Activated naive CD4-positive, alpha-beta T cell treated with anti-CD3 and anti-CD28 coated beads for 36 hours (primary cell): ENCODE measurements around the gene ADAMTSL5. TPM values are rescaled to one million over a fixed set of nuclear protein-coding genes. Genes with fewer than 3 reads are reported as not detected.

Experiments used
- CTCF ChIA-PET: fragments of 350-600 bp; sonication (Branson Sonifier 250); formaldehyde crosslinking; loops from one replicate; lab custom pipeline; 2021; ENCODE audit warnings: antibody characterized with exemption; lab: Charles Lee
- DNase-seq: peaks from one replicate; pipeline ENCODE4 v3.0.0-alpha.2; 2020
- H3K27ac Mint-ChIP-seq: one replicate; pipeline ENCODE4 v1.8.0; 2021; ENCODE audit warnings: mild to moderate bottlenecking, mixed read lengths
- H3K27me3 Mint-ChIP-seq: one replicate; pipeline ENCODE4 v1.8.0; 2021; ENCODE audit warnings: low read depth, mixed read lengths
- H3K36me3 Mint-ChIP-seq: one replicate; pipeline ENCODE4 v1.8.0; 2021; ENCODE audit warnings: low read depth, mixed read lengths
- H3K4me1 Mint-ChIP-seq: one replicate; pipeline ENCODE4 v1.8.0; 2021; ENCODE audit warnings: low read depth, mixed read lengths
- H3K4me3 Mint-ChIP-seq: one replicate; pipeline ENCODE4 v1.8.0; 2021; ENCODE audit warnings: mild to moderate bottlenecking, moderate library complexity, mixed read lengths
- H3K9me3 Mint-ChIP-seq: one replicate; pipeline ENCODE4 v1.8.0; 2021; ENCODE audit warnings: mixed read lengths
- intact Hi-C: fragments of 100-400 bp; cut with micrococcal nuclease; formaldehyde crosslinking; loops from one replicate; pipeline ENCODE4 v1.15.1; 2023
- total RNA-seq, 2 experiments: library from RNA; stranded (reverse); gene quantifications; one replicate each; pipeline ENCODE4 v1.2.3, GENCODE V29; 2021

ADAMTSL5 gene
- total RNA-seq, 2 experiments from 2014 or later, result 0.95 to 1.6 TPM

GRCh38 chr19:1457031-1457739 is 55.6 kb downstream of the ADAMTSL5 start:
- CTCF ChIA-PET, result interaction anchor here (0.6 to 1.1 kb wide), 2 partner anchors 9 to 1471 kb away, joined by 3 to 5 read pairs; no protein-coding TSS in a partner anchor
- H3K4me1 Mint-ChIP-seq, result peaks cover 17% of the 10 kb centered on the region
- H3K27ac Mint-ChIP-seq, result no peak overlapping the region
- intact Hi-C loops, result no loop called here
- peaks cover 2% of the 10 kb centered on the region for H3K36me3 Mint-ChIP-seq
- H3K4me3 Mint-ChIP-seq, result no peak overlapping the region
- no peak for DNase-seq
- H3K27me3 Mint-ChIP-seq, result peaks cover 31% of the 10 kb centered on the region
- H3K9me3 Mint-ChIP-seq, result no peaks in the 10 kb centered on the region

DNA sequence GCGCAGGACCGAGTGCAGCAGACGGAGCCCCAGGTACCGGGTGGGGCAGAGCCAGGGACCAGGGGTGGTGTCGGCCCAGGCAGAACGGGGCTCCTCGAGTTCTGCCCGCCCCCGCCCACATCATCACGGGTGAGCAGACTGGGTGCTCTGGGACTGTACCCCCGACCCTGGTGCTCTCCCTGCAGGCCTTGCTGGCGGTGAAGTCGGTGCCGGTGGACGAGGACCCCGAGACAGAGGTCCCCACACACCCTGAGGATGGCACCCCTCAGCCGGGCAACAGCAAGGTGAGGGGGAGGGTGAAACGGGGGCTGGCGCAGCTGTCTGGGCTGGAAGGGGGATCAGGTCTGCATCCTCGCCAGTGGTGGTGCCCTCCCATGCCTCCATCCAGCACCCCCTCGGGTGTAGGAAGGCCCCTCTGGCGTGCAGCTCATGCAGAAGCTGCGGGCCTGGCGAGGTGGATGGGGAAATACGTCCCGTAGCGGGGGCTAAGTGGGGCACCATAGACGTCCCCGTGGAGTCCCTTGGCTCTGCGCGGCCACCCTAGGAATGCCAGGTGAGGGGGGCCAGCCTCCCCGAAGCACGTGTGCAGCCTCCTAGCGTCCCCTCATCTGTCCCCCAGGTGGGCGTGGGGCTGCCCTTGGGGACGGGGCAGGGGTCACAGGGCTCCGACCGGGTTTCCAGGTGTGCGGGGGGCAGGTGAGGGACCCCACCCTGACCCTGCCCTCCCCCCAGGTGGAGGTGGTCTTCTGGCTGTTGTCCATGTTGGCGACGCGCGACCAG is 56.5 kb downstream of the ADAMTSL5 start:
- no peak overlapping the region for H3K4me3 Mint-ChIP-seq
- no peak for DNase-seq
- H3K27me3 Mint-ChIP-seq, result peaks cover 36% of the 10 kb centered on the region
- CTCF ChIA-PET, result interaction anchor here (2.5 kb wide), 1 partner anchor 11 kb away, joined by 11 read pairs; no protein-coding TSS in a partner anchor
- H3K36me3 Mint-ChIP-seq, result peaks cover 2% of the 10 kb centered on the region
- no peaks in the 10 kb centered on the region for H3K9me3 Mint-ChIP-seq
- intact Hi-C loops, result no loop called here
- peaks cover 17% of the 10 kb centered on the region for H3K4me1 Mint-ChIP-seq
- H3K27ac Mint-ChIP-seq, result no peak overlapping the region

- CTCF ChIA-PET, result interaction anchor here (0.6 to 2.5 kb wide), 2 partner anchors 10 to 12 kb away, joined by 3 to 11 read pairs; no protein-coding TSS in a partner anchor
- H3K4me1 Mint-ChIP-seq, result peaks cover 17% of the 10 kb centered on the region
- intact Hi-C loops, result no loop called here
- DNase-seq, result peak; percentile 72
- H3K9me3 Mint-ChIP-seq, result no peaks in the 10 kb centered on the region
- H3K27me3 Mint-ChIP-seq, result peaks cover 43% of the 10 kb centered on the region
- no peak overlapping the region for H3K27ac Mint-ChIP-seq
- H3K4me3 Mint-ChIP-seq, result no peak overlapping the region
- H3K36me3 Mint-ChIP-seq, result peaks cover 2% of the 10 kb centered on the region
These were observed 57.3 kb downstream of the ADAMTSL5 start for GRCh38 chr19:1455336-1456120.

Other genes starting within 250 kb of the ADAMTSL5 start
- 100 to 1,000 TPM; 167 to 183 TPM for gene CIRBP, start 243.7 kb downstream of the ADAMTSL5 start, total RNA-seq
- gene FAM174C, start 237.5 kb downstream of the ADAMTSL5 start, total RNA-seq, result 10 to 100 TPM; 62.8 to 65.3 TPM
- gene EFNA2, start 227.1 kb downstream of the ADAMTSL5 start, total RNA-seq, result not detected
- 100 to 1,000 TPM; 138 to 148 TPM for gene NDUFS7, start 129.1 kb downstream of the ADAMTSL5 start, total RNA-seq
- 10 to 100 TPM; 23.5 to 25.0 TPM for gene GAMT, start 111.5 kb downstream of the ADAMTSL5 start, total RNA-seq
- 100 to 1,000 TPM; 253 to 265 TPM for gene DAZAP1, start 105.4 kb downstream of the ADAMTSL5 start, total RNA-seq
- gene RPS15, start 74.6 kb downstream of the ADAMTSL5 start, total RNA-seq, result 1,000 to 10,000 TPM; 1,902 to 1,906 TPM
- under 1 TPM; 0.07 to 0.12 TPM for gene APC2, start 62.9 kb downstream of the ADAMTSL5 start, total RNA-seq
- gene C19orf25, start 33.8 kb downstream of the ADAMTSL5 start, total RNA-seq, result 10 to 100 TPM; 17.5 to 20.8 TPM
- 1 to 10 TPM; 1.5 to 1.7 TPM for gene PCSK4, start 22.7 kb downstream of the ADAMTSL5 start, total RNA-seq
- gene REEP6, start 21.8 kb downstream of the ADAMTSL5 start, total RNA-seq, result 1 to 10 TPM; 1.3 to 1.6 TPM
- gene PLK5, start 11.1 kb upstream of the ADAMTSL5 start, total RNA-seq, result not detected
- 1 to 10 TPM; 2.0 to 2.1 TPM for gene MEX3D, start 55.3 kb upstream of the ADAMTSL5 start, total RNA-seq
- 10 to 100 TPM; 58.1 to 63.7 TPM for gene MBD3, start 79.8 kb upstream of the ADAMTSL5 start, total RNA-seq
- gene UQCR11, start 92.4 kb upstream of the ADAMTSL5 start, total RNA-seq, result 100 to 1,000 TPM; 281 to 293 TPM
- gene TCF3, start 139.6 kb upstream of the ADAMTSL5 start, total RNA-seq, result 10 to 100 TPM; 84.8 to 86.7 TPM
- not detected for gene ONECUT3, start 240.5 kb upstream of the ADAMTSL5 start, total RNA-seq